CD4-positive, alpha-beta T cell (primary cell): ENCODE data around the gene PTPRN2. TPM values are rescaled to one million over a fixed set of nuclear protein-coding genes. Genes with fewer than 3 reads are reported as not detected.

Source experiments
- ATAC-seq: fragments of 200-7000 bp; cut with Tn5 transposase; one replicate; pipeline ENCODE4 v1.10.0; 2022; ENCODE audit warnings: mild to moderate bottlenecking; ENCODE audit not compliant: poor library complexity
- CTCF ChIA-PET: fragments of 350-600 bp; sonication (Branson Sonifier 250); formaldehyde crosslinking; loops from one replicate; lab custom pipeline; 2021; ENCODE audit warnings: antibody characterized with exemption, inconsistent platforms; lab: Charles Lee
- POLR2A ChIA-PET: fragments of 350-600 bp; sonication (Branson Sonifier 250); formaldehyde crosslinking; loops from one replicate; lab custom pipeline; 2021; ENCODE audit warnings: antibody characterized with exemption, inconsistent platforms; lab: Charles Lee
- DNase-seq, 14 experiments: peaks; one replicate each; pipeline ENCODE4 v3.0.0-alpha.2; 2013 to 2020; ENCODE audit warnings: mixed read lengths in 2 of 14
- H3K27ac ChIP-seq, 2 donors: one replicate each; pipeline versions ENCODE4 v1.5.1 to v1.7.0; 2013; ENCODE audit warnings: low read length in 2 of 2, low read depth in 1 of 2, mild to moderate bottlenecking in 1 of 2
- H3K27me3 ChIP-seq, 2 experiments: 1 replicate in 1 of 2; 2 replicates in 1 of 2; pipeline versions ENCODE4 v1.6.1 to v1.7.0; 2013; ENCODE audit warnings: low read length in 2 of 2, control low read depth in 1 of 2, mild to moderate bottlenecking in 1 of 2, moderate library complexity in 1 of 2; ENCODE audit not compliant: insufficient read depth in 2 of 2, control insufficient read depth in 1 of 2
- H3K36me3 ChIP-seq: one replicate; pipeline ENCODE4 v1.6.1; 2013; ENCODE audit warnings: low read length, control low read depth; ENCODE audit not compliant: insufficient read depth
- H3K4me1 ChIP-seq: one replicate; pipeline ENCODE4 v1.6.1; 2013; ENCODE audit warnings: low read length, control low read depth; ENCODE audit not compliant: insufficient read depth
- H3K4me3 ChIP-seq: one replicate; pipeline ENCODE4 v1.5.1; 2013; ENCODE audit warnings: mild to moderate bottlenecking, low read length, moderate library complexity
- H3K9me3 ChIP-seq, 2 experiments: 1 replicate in 1 of 2; 2 replicates in 1 of 2; pipeline versions ENCODE4 v1.6.1 to v1.7.0; 2013; ENCODE audit warnings: low read length in 2 of 2, mild to moderate bottlenecking in 2 of 2, control low read depth in 1 of 2, moderate library complexity in 1 of 2; ENCODE audit not compliant: control insufficient read depth in 1 of 2, insufficient read depth in 1 of 2
- H3K27ac Mint-ChIP-seq: one replicate; pipeline ENCODE4 v1.8.0; 2020; ENCODE audit warnings: mixed read lengths
- H3K27me3 Mint-ChIP-seq: one replicate; pipeline ENCODE4 v1.8.0; 2021; ENCODE audit warnings: mixed read lengths
- H3K36me3 Mint-ChIP-seq: one replicate; pipeline ENCODE4 v1.8.0; 2021; ENCODE audit warnings: low read depth, mixed read lengths
- H3K4me1 Mint-ChIP-seq: one replicate; pipeline ENCODE4 v1.8.0; 2021; ENCODE audit warnings: low read depth, mixed read lengths
- H3K4me3 Mint-ChIP-seq: one replicate; pipeline ENCODE4 v1.8.0; 2020; ENCODE audit warnings: mild to moderate bottlenecking, mixed read lengths
- H3K9me3 Mint-ChIP-seq: one replicate; pipeline ENCODE4 v1.8.0; 2020; ENCODE audit warnings: mixed read lengths
- CTCF ChIP-seq: fragments of 200-600 bp; IDR thresholded peaks from one replicate; pipeline ENCODE4 v1.8.0; 2022; ENCODE audit warnings: antibody characterized with exemption, mild to moderate bottlenecking
- intact Hi-C, 2 experiments: fragments of 100-400 bp; cut with DNase I in 1 of 2; cut with micrococcal nuclease in 1 of 2; formaldehyde crosslinking; loops; one replicate each; pipeline versions ENCODE4 v1.15.1 to v1.9.0; 2023 to 2025; cut with DNase I, micrococcal nuclease
- total RNA-seq, 174 experiments: library from RNA in 2 of 174; stranded (reverse) in 2 of 174; gene quantifications; one replicate each; pipeline ENCODE4 v1.2.3 and lab custom pipeline; 2021 to 2026

Gene PTPRN2
- total RNA-seq, 2 experiments from 2014 or later = 0.34 to 0.44 TPM

GRCh38 chr7:158067219-158067930, 520.2 kb downstream of the PTPRN2 start:
- no peak for DNase-seq
- Mint-ChIP-seq H3K27me3 (peaks cover 3% of the 10 kb centered on the region), H3K4me1 (no peaks in the 10 kb centered on the region), H3K9me3 (peaks cover 2% of the 10 kb centered on the region), H3K36me3 (no peaks in the 10 kb centered on the region), H3K4me3 (no peak overlapping the region), H3K27ac (no peak overlapping the region)
- no peak overlapping the region for H3K27ac ChIP-seq
- no peak overlapping the region for H3K4me3 ChIP-seq
- ATAC-seq = no peak
- CTCF ChIA-PET = no interaction called here
- intact Hi-C loops = no loop called here
- POLR2A ChIA-PET = no interaction called here
- peaks cover 0 to 49% of the 10 kb centered on the region in 2 experiments for H3K9me3 ChIP-seq
- H3K4me1 ChIP-seq = no peaks in the 10 kb centered on the region
- H3K36me3 ChIP-seq = no peaks in the 10 kb centered on the region
- peaks cover 0 to 2% of the 10 kb centered on the region in 2 experiments for H3K27me3 ChIP-seq
- TF ChIP-seq CTCF = no peak

GRCh38 chr7:158066085-158066484, 521.5 kb downstream of the PTPRN2 start:
- H3K27me3 Mint-ChIP-seq = peaks cover 3% of the 10 kb centered on the region
- ChIA-PET POLR2A (no interaction called here), CTCF (no interaction called here)
- no peaks in the 10 kb centered on the region for H3K36me3 ChIP-seq
- H3K4me1 ChIP-seq = no peaks in the 10 kb centered on the region
- no peak overlapping the region for H3K4me3 Mint-ChIP-seq
- H3K9me3 Mint-ChIP-seq = peaks cover 2% of the 10 kb centered on the region
- H3K27ac Mint-ChIP-seq = no peak overlapping the region
- no peaks in the 10 kb centered on the region for H3K36me3 Mint-ChIP-seq
- DNase-seq (no peak), ATAC-seq (no peak)
- no peak overlapping the region for H3K4me3 ChIP-seq
- H3K4me1 Mint-ChIP-seq = no peaks in the 10 kb centered on the region
- peaks cover 0 to 2% of the 10 kb centered on the region in 2 experiments for H3K27me3 ChIP-seq
- H3K27ac ChIP-seq = no peak overlapping the region
- intact Hi-C loops = no loop called here
- H3K9me3 ChIP-seq = peaks cover 0 to 49% of the 10 kb centered on the region in 2 experiments
- TF ChIP-seq CTCF = no peak

GRCh38 chr7:158065340-158065739, 522.3 kb downstream of the PTPRN2 start:
- Histone ChIP-seq H3K4me3 (no peak overlapping the region), H3K27ac (no peak overlapping the region), H3K4me1 (no peaks in the 10 kb centered on the region), H3K27me3 (peaks cover 0 to 2% of the 10 kb centered on the region in 2 experiments), H3K9me3 (peaks cover 0 to 48% of the 10 kb centered on the region in 2 experiments), H3K36me3 (no peaks in the 10 kb centered on the region)
- Mint-ChIP-seq H3K27me3 (peaks cover 3% of the 10 kb centered on the region), H3K9me3 (peaks cover 2% of the 10 kb centered on the region), H3K4me3 (no peak overlapping the region), H3K4me1 (no peaks in the 10 kb centered on the region), H3K27ac (no peak overlapping the region), H3K36me3 (no peaks in the 10 kb centered on the region)
- POLR2A ChIA-PET = no interaction called here
- DNase-seq (no peak), ATAC-seq (no peak)
- no peak for TF ChIP-seq CTCF
- CTCF ChIA-PET = no interaction called here
- intact Hi-C loops = no loop called here
